HepG2 (cell line): ENCODE data around the gene OR4C3. TPM values are rescaled to one million over a fixed set of nuclear protein-coding genes. Genes with fewer than 3 reads are reported as not detected.

Experiments used
- ATAC-seq: fragments of 200-7000 bp; cut with Tn5 transposase; 3 replicates; pipeline ENCODE4 v1.9.1; 2020; ENCODE audit warnings: mild to moderate bottlenecking, moderate library complexity
- BruUV-seq: library from RNA; stranded (reverse); fragments of 400-500 nt; replicated peaks from 2 replicates; lab custom pipeline; 2021; lab: Mats Ljungman, UMichigan
- CTCF ChIA-PET: fragments of 300-600 bp; formaldehyde crosslinking; extraction: SDS; loops from one replicate; lab custom pipeline; 2021; ENCODE audit warnings: low total read pairs, inconsistent platforms, low intra/inter-chr PET ratio; lab: Yijun Ruan, JAX
- POLR2A ChIA-PET: fragments of 350-600 bp; sonication (Branson Sonifier 250); formaldehyde crosslinking; loops from one replicate; lab custom pipeline; 2020; ENCODE audit warnings: antibody characterized with exemption, inconsistent platforms; lab: Yijun Ruan, JAX
- DNase-seq: peaks from one replicate; pipeline ENCODE4 v3.0.0-alpha.2; 2015; ENCODE audit warnings: low spot score
- FAIRE-seq: peaks from 3 replicates; lab custom pipeline; 2011; peaks lifted over from hg19 to GRCh38; lab: Jason Lieb, UNC
- H2AFZ ChIP-seq: one replicate; pipeline ENCODE4 v1.6.1; 2011; ENCODE audit warnings: low read length, inconsistent platforms
- H3K27ac ChIP-seq: fragments of 300-600 bp; 3 replicates; pipeline ENCODE4 v1.8.0; 2011; ENCODE audit warnings: mixed run types, mild to moderate bottlenecking, mixed read lengths, low read length, inconsistent platforms; ENCODE audit not compliant: insufficient read depth; ENCODE audit errors: extremely low read length
- H3K27me3 ChIP-seq, 2 experiments: fragments of 200-600 bp in 1 of 2; 2 replicates in 1 of 2; 3 replicates in 1 of 2; pipeline versions ENCODE4 v1.6.0 to v1.8.0; 2011; ENCODE audit warnings: low read length in 2 of 2, mild to moderate bottlenecking in 2 of 2, moderate library complexity in 2 of 2, inconsistent platforms in 1 of 2; ENCODE audit not compliant: insufficient read depth in 2 of 2, control insufficient read depth in 1 of 2
- H3K36me3 ChIP-seq, 2 experiments: fragments of 200-600 bp in 1 of 2; replicated peaks in 1 of 2; 2 replicates in 1 of 2; 3 replicates in 1 of 2; pipeline versions ENCODE4 v1.5.1 to v1.8.0; 2011; ENCODE audit warnings: low read length in 2 of 2, inconsistent platforms in 1 of 2; ENCODE audit not compliant: insufficient read depth in 2 of 2, control insufficient read depth in 1 of 2
- H3K4me1 ChIP-seq: 2 replicates; pipeline ENCODE4 v1.5.1; 2012; ENCODE audit warnings: low read length, inconsistent platforms; ENCODE audit not compliant: insufficient read depth
- H3K4me2 ChIP-seq: 2 replicates; pipeline ENCODE4 v1.6.0; 2011; ENCODE audit warnings: low read depth, low read length, inconsistent platforms
- H3K4me3 ChIP-seq, 3 experiments: fragments of 200-600 bp in 1 of 3; sonication (generic), shearing (Covaris generic) in 1 of 3; replicated peaks in 1 of 3; 2 replicates each; pipeline ENCODE4 v1.5.1; 2011 to 2016; ENCODE audit warnings: low read length in 3 of 3, inconsistent platforms in 2 of 3, low read depth in 2 of 3, mild to moderate bottlenecking in 2 of 3, control low read depth in 1 of 3, mixed read lengths in 1 of 3; ENCODE audit not compliant: insufficient read depth in 1 of 3
- H3K79me2 ChIP-seq: one replicate; pipeline ENCODE4 v1.6.1; 2011; ENCODE audit warnings: low read length, inconsistent platforms; ENCODE audit not compliant: insufficient read depth
- H3K9ac ChIP-seq: 2 replicates; pipeline ENCODE4 v1.6.0; 2011; ENCODE audit warnings: mild to moderate bottlenecking, low read depth, low read length, inconsistent platforms; ENCODE audit not compliant: insufficient read depth
- H3K9me3 ChIP-seq: 2 replicates; pipeline ENCODE4 v1.5.1; 2012; ENCODE audit warnings: mild to moderate bottlenecking, low read length
- H4K20me1 ChIP-seq: 2 replicates; pipeline ENCODE4 v1.6.0; 2011; ENCODE audit warnings: inconsistent platforms, mild to moderate bottlenecking, low read length, moderate library complexity; ENCODE audit not compliant: insufficient read depth
- CEBPB ChIP-seq: IDR thresholded peaks from 2 replicates; pipeline ENCODE4 v1.6.1; 2011; ENCODE audit warnings: low read depth, low read length, improper control_type of control experiment, borderline replicate concordance
- FOXC1 ChIP-seq: sonication (generic); formaldehyde crosslinking; IDR thresholded peaks from 2 replicates; pipeline ENCODE4 v1.8.0; 2022; ENCODE audit warnings: mild to moderate bottlenecking, missing genetic modification reagents, borderline replicate concordance
- MIER2 ChIP-seq: IDR thresholded peaks from 2 replicates; pipeline ENCODE4 v1.6.1; 2016; ENCODE audit warnings: missing biosample characterization, missing genetic modification reagents
- POLR2AphosphoS2 ChIP-seq: IDR thresholded peaks from 2 replicates; pipeline ENCODE4 v1.6.1; 2011; ENCODE audit warnings: low read depth, low read length, improper control_type of control experiment
- RARA ChIP-seq: IDR thresholded peaks from 2 replicates; pipeline ENCODE4 v1.6.1; 2016; ENCODE audit warnings: missing genetic modification reagents, missing compliant biosample characterization
- TIGD3 ChIP-seq: sonication (generic); formaldehyde crosslinking; IDR thresholded peaks from 2 replicates; pipeline ENCODE4 v1.5.1; 2020; ENCODE audit warnings: mild to moderate bottlenecking, missing genetic modification reagents, borderline replicate concordance
- U2AF2 ChIP-seq: fragments of 200-400 bp; formaldehyde crosslinking; IDR thresholded peaks from 2 replicates; pipeline ENCODE4 v1.6.1; 2017; ENCODE audit warnings: low read depth, mild to moderate bottlenecking, low read length
- ZNF747 ChIP-seq: sonication (generic); formaldehyde crosslinking; IDR thresholded peaks from 2 replicates; pipeline ENCODE4 v1.8.1; 2023; ENCODE audit warnings: missing genetic modification reagents, mild to moderate bottlenecking, borderline replicate concordance
- ZNF782 ChIP-seq: sonication (generic); formaldehyde crosslinking; IDR thresholded peaks from 2 replicates; pipeline ENCODE4 v1.4.0; 2020; ENCODE audit warnings: missing genetic modification reagents, mild to moderate bottlenecking, borderline replicate concordance
- ZSCAN29 ChIP-seq: sonication (generic); formaldehyde crosslinking; conservative IDR thresholded peaks from 2 replicates; pipeline ENCODE4 v1.4.0; 2020; ENCODE audit warnings: mild to moderate bottlenecking, missing genetic modification reagents
- WGBS: methylation state at CpG from one replicate; pipeline ENCODE4 v1.1.6; 2017; ENCODE audit warnings: low lambda C conversion rate; 5-methylcytosine and 5-hydroxymethylcytosine counted together
- in situ Hi-C: cut with HindIII; loops from 2 replicates; pipeline ENCODE4 v1.10.0; 2017; ENCODE audit warnings: low pct_unique_long_range_greater_than_20kb; ENCODE audit not compliant: extremely low pct_ligation_motif_present
- intact Hi-C: fragments of 100-400 bp; cut with micrococcal nuclease; formaldehyde crosslinking; loops from one replicate; pipeline ENCODE4 v1.10.0; 2022; ENCODE audit not compliant: unreplicated experiment
- polyA plus RNA-seq, 8 experiments: library from polyadenylated mRNA; depleted of rRNA in 3 of 8; stranded (reverse) in 7 of 8; unstranded in 1 of 8; fragments of >200 nt; fragmentation: Illumina TruSeq in 4 of 8; extraction: Trizol in 4 of 8; gene quantifications; 2 replicates each; pipeline versions ENCODE4 v1.2.1 to v1.2.3, GENCODE V29; 2011 to 2016; ENCODE audit warnings: low read depth in 4 of 8, missing spikeins in 1 of 8, mixed read lengths in 1 of 8; ENCODE audit not compliant: insufficient read depth in 1 of 8
- total RNA-seq, 5 experiments: library from RNA; depleted of rRNA; stranded (reverse); fragments of >200 nt; fragmentation: Illumina TruSeq; extraction: Trizol; gene quantifications; 2 replicates each; pipeline ENCODE4 v1.2.3, GENCODE V29; 2016; ENCODE audit warnings: low read depth in 1 of 5

OR4C3 gene
- total and polyA plus RNA-seq, 2 of the 13 experiments (the other 11 are each of a cell fraction or from before 2014, with no cell fraction given), result not detected

- peaks cover 33% of the 10 kb centered on the region; the same call in 1 of the 2 replicates for H3K9me3 ChIP-seq
- FAIRE-seq, result no peak
- no peaks in the 10 kb centered on the region for H3K79me2 ChIP-seq
- DNase-seq, result no peak
- BruUV-seq, result no TSS peak
- H3K36me3 ChIP-seq, result no peaks in the 10 kb centered on the region
- no peak for ATAC-seq
- ChIA-PET POLR2A (no interaction called here), CTCF (no interaction called here)
- H3K27ac ChIP-seq, result no peak overlapping the region
- TF ChIP-seq ZSCAN29 (CRISPR knock-in tag) (no peak), RARA (CRISPR knock-in tag) (no peak), POLR2AphosphoS2 (no peak), FOXC1 (no peak), CEBPB (no peak), MIER2 (CRISPR knock-in tag) (no peak), ZNF747 (CRISPR knock-in tag) (no peak), TIGD3 (no peak)
- no peak overlapping the region for H2AFZ ChIP-seq
- no peaks in the 10 kb centered on the region for H4K20me1 ChIP-seq
- H3K4me1 ChIP-seq, result no peaks in the 10 kb centered on the region
- no peak overlapping the region for H3K4me3 ChIP-seq
- no peak overlapping the region for H3K9ac ChIP-seq
- no peak overlapping the region for H3K4me2 ChIP-seq
- intact Hi-C loops (no loop called here), in situ Hi-C loops (loop anchor here (25.0 kb wide), 1 partner anchor 92 kb away; the partner anchor contains the start of gene OR4X1)
- H3K27me3 ChIP-seq, result no peaks in the 10 kb centered on the region
- 19% methylated on average over 4 of the region's 4 CpGs for WGBS
Observed at GRCh38 chr11:48354013-48354412, 29.3 kb downstream of the OR4C3 start.

GRCh38 chr11:48354677-48355076 lies 30.0 kb downstream of the OR4C3 start:
- no peak overlapping the region for H2AFZ ChIP-seq
- CTCF ChIA-PET, result no interaction called here
- ATAC-seq (no peak), DNase-seq (no peak), FAIRE-seq (no peak)
- no peaks in the 10 kb centered on the region for H3K79me2 ChIP-seq
- H3K36me3 ChIP-seq, result no peaks in the 10 kb centered on the region
- intact Hi-C loops (no loop called here), in situ Hi-C loops (loop anchor here (25.0 kb wide), 1 partner anchor 92 kb away; the partner anchor contains the start of gene OR4X1)
- no peaks in the 10 kb centered on the region for H3K4me1 ChIP-seq
- H3K27ac ChIP-seq, result no peak overlapping the region
- no TSS peak for BruUV-seq
- no peak overlapping the region for H3K4me2 ChIP-seq
- POLR2A ChIA-PET, result no interaction called here
- no peaks in the 10 kb centered on the region for H4K20me1 ChIP-seq
- H3K9ac ChIP-seq, result no peak overlapping the region
- no peaks in the 10 kb centered on the region for H3K27me3 ChIP-seq
- 54% methylated on average over 1 of the region's 1 CpG for WGBS
- H3K4me3 ChIP-seq, result no peak overlapping the region
- H3K9me3 ChIP-seq, result peaks cover 33% of the 10 kb centered on the region; the same call in 1 of the 2 replicates
- TF ChIP-seq ZNF782 (CRISPR knock-in tag) (no peak), U2AF2 (no peak)
